Renal cortex interstitium (tissue), 11 donors: ENCODE results near the gene SH2D4B. TPM values are rescaled to one million over a fixed set of nuclear protein-coding genes. Genes with fewer than 3 reads are reported as not detected.
A peak's percentile ranks its signal among the peaks of the same experiment; 100 is the strongest.

Experiments
- DNase-seq, 11 donors: peaks; one replicate each; pipeline ENCODE4 v3.0.0-alpha.2; 2013; ENCODE audit warnings: low read depth in 9 of 11, low spot score in 4 of 11; ENCODE audit errors: extremely low read depth in 1 of 11
- polyA plus RNA-seq, 3 donors: library from polyadenylated mRNA; unstranded; fragments of 120-200 nt; gene quantifications; one replicate each; pipeline ENCODE4 v1.2.1, GENCODE V29; 2013; ENCODE audit not compliant: insufficient read length in 3 of 3

The SH2D4B gene
- polyA plus RNA-seq, 3 donors = 0.17 to 0.26 (median 0.20) TPM

- DNase-seq = no peak
These were observed 41.6 kb downstream of the SH2D4B start for GRCh38 chr10:80579181-80579763.

- no peak for DNase-seq
These were observed 42.3 kb downstream of the SH2D4B start for GRCh38 chr10:80579849-80580637.

- DNase-seq = no peak
These were observed 43.2 kb downstream of the SH2D4B start for GRCh38 chr10:80580638-80581468.

GRCh38 chr10:80581469-80581835, 43.8 kb downstream of the SH2D4B start:
- DNase-seq = no peak

DNA sequence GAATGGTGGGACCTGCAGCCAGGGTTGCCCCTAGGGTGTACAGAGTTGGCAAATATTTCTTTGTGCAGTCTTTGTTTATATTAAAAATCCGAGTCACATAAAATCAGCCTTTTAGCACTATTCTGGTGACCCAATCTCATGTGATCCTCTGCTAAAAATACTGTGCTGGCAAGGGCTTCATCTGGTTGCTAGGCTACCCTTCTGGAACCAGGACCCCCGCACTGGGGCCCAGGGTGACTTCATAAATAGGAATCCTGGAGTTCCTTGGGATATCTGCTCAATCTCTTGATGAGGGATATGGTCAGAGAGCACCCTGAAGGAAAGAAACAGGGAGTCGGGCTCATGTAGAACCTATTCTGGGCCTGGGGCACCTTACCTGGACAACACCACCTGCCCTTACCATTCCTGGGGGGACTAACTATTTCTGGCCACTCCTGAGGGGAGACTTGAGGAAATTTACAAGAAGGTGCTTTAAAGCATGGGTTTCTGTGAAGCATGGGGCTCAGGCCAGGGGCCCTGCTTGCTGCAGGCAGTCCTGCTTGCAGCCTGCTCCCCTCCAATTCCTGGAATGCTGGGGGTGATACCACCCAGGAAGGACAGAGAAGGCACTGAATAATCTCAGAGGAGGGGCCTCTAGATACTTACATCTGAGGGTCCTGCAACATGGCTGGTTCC, 44.7 kb downstream of the SH2D4B start:
- no peak for DNase-seq

DNA sequence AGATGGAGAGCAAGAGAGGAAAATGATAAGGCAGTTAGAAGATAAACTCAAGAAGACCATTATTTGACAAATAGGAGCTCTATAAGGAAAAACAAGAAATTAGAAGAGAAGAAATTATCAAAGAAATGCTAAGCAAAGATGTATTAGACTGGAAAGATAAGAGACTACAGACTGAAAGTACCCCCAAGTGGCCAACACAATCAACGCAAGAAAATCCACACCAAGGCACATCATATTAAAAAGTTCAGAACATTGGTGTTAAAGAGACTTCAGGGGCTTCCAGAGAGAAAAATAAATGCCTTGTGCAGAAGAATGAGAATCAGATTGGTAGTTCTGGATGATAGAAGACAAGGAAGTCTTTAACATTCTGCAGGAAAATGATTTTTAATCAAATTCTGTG, 46.0 kb downstream of the SH2D4B start:
- DNase-seq = no peak

DNA sequence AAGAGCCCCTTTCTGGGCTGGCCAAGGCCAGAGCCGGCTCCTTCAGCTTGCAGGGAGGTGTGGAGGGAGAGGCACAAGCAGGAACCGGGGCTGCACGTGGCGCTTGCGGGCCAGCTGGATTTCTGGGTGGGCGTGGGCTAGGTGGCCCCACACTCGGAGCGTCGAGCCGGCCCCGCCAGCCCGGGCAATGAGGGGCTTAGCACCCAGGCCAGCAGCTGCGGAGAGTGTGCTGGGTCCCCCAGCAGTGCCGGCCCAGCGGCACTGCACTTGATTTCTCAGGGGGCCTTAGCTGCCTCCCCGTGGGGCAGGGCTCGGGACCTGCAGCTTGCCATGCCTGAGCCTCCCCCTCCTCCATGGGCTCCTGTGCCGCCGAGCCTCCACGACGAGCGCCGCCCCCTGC, 48.1 kb downstream of the SH2D4B start:
- no peak for DNase-seq

DNA sequence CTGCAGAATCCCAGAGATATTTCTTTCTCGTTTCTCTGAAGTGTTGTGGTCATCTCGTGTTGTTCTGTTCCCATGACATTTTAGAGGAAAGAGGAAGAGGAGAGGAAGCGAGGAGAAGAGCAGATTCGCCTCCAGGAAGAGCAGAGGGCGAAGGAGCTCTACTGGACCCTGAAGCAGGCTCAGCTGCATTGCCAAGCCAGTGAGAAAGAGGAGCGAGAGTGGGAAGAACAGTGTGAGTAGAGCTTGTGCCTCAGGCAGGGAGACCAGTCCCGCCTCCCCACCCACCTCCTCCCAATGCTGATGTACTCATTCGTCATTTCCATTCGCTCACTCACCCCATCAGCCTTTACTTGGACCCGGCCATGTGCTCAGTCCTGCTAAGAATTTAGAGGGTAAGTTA, 50.8 kb downstream of the SH2D4B start:
- no peak for DNase-seq

DNA sequence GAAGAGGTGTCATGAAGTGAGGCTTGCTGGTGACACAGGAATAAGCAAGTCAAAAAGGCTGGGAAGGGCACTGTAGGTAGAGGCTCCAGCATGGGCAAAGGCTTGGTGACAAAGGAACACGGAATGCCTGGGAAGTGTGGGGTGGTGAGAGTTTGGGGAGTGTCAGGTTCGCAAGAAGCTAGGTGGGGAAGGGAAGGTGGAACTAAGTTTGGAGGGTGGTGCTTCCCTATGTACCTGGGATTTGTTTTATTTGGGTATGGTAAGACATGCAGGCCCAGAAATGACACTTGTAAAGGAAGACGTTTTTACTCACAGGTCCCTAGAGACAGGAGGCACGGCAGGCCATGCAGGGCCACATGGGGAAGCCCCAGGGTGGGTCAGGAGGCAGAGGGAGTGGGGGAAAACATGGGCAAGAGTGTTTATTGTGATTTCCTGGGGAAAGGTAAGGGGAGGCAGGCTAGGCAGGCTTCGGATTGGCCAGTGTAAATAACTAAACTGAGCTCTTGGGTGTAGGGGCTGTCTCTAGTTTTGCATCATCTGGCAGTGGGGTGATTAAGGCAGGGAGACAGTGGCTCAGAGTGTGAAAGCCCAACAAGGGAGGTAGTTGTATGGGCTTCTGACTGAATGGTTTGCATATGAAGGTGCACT, 52.1 kb downstream of the SH2D4B start:
- no peak for DNase-seq

DNA sequence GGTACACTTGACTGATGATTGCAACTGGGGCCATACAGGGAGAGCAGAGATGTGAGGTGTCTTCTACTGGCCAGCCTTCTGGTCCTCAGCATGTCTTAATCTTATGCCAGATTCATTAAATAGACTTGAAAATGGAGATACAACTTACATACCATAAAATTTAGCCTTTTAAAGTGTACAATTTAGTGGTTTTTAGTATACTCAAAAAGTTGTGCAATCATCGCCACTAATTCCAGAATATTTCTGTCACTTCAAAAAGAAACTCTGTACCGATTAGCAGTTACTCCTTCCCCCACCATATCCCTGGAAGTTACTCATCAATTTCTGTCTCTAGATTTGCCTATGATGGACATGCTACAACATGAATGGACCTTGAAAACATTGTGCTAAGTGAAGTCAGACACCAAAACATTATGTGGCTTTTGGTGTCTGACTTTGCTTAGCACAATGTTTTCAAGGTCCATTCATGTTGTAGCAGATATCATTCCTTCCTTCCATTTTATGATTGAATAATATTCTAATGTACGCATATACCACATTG, 53.0 kb downstream of the SH2D4B start:
- no peak for DNase-seq

DNA sequence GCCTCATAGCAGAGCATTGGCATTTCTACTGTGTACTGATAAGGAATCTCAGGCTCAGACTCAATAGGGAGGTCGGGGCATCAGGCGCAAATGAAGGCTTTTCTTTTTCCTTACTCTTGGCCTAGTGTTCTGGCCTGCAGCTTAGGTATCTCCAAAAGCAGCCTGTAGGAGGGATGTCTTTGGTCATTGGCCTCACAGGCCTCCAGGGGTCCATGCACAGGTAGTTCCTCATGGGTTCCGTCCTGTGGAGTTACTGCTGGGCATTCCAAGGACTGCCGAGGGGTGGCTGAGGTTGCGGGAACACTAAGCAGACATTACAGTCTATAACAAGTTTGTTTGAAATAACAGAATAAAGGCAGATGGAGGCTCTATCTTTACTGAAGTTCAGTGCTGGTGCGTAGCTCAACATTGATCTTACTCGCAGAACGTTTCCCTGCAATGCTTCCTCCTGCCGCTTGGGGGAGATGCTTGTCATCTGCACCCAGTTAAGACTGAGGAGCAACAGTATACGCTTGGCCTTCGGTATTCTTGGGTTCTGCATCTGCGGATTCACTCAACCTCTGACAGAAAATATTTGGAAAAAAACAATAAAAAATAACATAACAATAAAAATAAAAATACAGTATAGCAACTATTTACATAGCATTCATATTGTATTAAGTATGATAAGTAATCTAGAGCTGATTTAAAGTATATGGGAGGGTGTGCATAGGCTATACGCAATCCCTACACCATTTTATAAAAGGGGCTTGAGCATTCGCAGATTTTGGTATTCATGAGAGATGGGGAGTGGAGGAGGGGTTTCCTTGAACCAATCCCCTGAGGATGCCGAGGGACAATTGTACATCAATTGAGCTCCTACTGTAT, 58.9 kb downstream of the SH2D4B start:
- no peak for DNase-seq

DNA sequence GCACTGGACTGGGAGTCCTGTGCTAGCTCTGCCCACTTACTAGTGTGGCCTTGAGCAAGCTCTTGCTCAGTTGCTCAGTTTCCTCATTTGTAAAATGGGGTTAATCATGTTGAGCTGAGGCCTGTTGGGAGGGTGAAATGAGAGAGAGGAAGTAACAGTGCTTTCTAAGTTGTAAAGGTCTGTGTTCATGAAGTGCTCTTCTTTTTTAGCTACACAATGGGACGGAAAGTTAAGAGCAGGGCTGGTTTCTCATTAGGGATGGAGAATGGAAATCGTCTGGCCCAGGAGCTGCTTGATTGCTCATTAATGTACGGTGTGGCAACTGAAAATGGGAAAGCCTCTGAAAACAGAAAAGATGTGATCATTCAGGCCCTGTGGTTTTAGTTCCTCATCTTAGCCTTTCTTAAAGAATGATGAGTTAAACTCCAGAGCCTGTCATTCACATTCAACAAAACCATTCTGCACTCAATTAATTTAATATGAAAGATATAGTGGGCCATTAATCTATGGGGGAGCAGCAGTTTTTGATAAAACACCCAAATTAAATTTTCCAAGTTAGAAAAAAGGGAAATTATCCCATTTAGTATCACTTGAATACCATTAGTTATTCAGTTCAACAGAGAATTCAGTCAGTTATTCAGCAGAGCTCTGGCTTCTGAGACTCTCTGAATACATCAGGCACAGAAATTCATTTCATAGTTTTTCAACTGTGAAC, 60.5 kb downstream of the SH2D4B start:
- DNase-seq = no peak

- DNase-seq = no peak
These were observed 61.2 kb downstream of the SH2D4B start for GRCh38 chr10:80598951-80599350.

GRCh38 chr10:80599424-80599847, 61.7 kb downstream of the SH2D4B start:
- peak in 4 of 11 donors; percentile 47 to 61 (median 55) for DNase-seq

- DNase-seq = no peak
These were observed 62.6 kb downstream of the SH2D4B start for GRCh38 chr10:80600256-80600655.

DNA sequence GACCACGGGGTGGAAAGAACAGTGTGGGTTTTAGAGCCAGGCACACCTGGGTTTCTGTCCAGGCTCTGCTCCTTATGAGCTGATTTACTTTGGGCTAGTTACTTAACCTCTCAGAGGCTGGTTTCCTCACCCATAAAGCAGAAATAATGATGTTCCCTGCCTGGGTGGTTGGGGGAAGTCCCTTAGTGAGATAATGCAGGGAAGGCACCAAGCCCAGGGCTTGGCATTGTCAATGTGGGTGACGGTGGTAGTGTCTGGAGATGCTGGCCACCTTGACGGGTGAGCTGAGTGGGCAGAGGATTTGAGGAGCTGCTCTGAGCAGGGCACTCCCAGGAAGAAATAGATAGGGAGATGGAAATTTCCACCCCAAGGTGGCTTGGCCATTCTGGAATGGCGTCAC, 65.2 kb downstream of the SH2D4B start:
- DNase-seq = no peak

GRCh38 chr10:80603516-80603915, 65.8 kb downstream of the SH2D4B start:
- DNase-seq = no peak
